Astrocyte (in vitro differentiated cells and primary cell): ENCODE data around the gene EML5.

Experiments
- CTCF ChIP-seq: IDR thresholded peaks from 2 replicates; pipeline ENCODE4 v1.5.1; 2011; ENCODE audit warnings: low read depth, mild to moderate bottlenecking, inconsistent platforms, low read length, moderate library complexity; ENCODE audit not compliant: insufficient read depth
- EZH2 ChIP-seq: IDR thresholded peaks from 2 replicates; pipeline ENCODE4 v1.6.1; 2012; ENCODE audit warnings: mild to moderate bottlenecking, low read length, inconsistent platforms; ENCODE audit not compliant: insufficient read depth

GRCh38 chr14:88825078-88825458 lies 32.3 kb upstream of the EML5 start:
- no peak for TF ChIP-seq CTCF
- TF ChIP-seq EZH2: no peak
